ENCODE measurements around the gene AMD1. TPM values are rescaled to one million over a fixed set of nuclear protein-coding genes. Genes with fewer than 3 reads are reported as not detected.
"Not testable (repeated sequence)": the region's sequence is repeated elsewhere in the genome, so short reads cannot be mapped to it uniquely, and the experiment has no call there.

The AMD1 gene
- total RNA-seq, 1 donor from 2014 or later, result 58.2 TPM

DNA sequence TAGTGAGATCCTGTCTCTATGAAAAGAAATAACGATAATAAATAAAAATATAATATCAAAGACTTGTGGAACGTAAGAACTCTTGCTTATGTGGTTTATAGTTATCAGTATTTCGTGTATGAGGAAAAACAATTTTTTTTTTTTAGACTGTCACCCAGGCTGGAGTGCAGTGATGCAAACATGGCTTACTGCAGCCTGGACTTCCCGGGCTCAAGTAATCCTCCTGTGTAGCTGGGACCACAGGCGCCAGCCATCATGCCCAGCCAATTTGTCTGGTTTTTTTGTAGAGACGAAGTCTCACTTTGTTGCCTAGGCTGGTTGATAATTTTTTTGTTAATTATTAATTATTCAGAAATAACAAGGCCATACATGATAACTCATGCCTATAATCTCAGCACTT, 40.8 kb upstream of the AMD1 start:
- Histone ChIP-seq H3K36me3 (no peaks in the 10 kb centered on the region), H3K27me3 (no peaks in the 10 kb centered on the region), H3K4me1 (no peaks in the 10 kb centered on the region), H3K27ac (no peak overlapping the region), H3K9me3 (no peaks in the 10 kb centered on the region), H3K4me3 (no peak overlapping the region)
- intact Hi-C loops (cut with DNase I), result no loop called here
- no peak for DNase-seq (ENCODE audit: extremely low spot score in 2 of 2)
- TF ChIP-seq POLR2A (IDR thresholded peaks at IDR 0.05) (no peak), POLR2AphosphoS5 (IDR thresholded peaks at IDR 0.05; ENCODE audit: insufficient read depth in 1 of 2, low read depth in 1 of 2) (no peak), CTCF (IDR thresholded peaks at IDR 0.05) (no peak)

- H3K4me3 ChIP-seq; intact Hi-C loops (cut with DNase I); H3K4me1 ChIP-seq; H3K27me3 ChIP-seq; DNase-seq (ENCODE audit: extremely low spot score in 2 of 2); H3K27ac ChIP-seq; H3K36me3 ChIP-seq; H3K9me3 ChIP-seq: not testable (repeated sequence)
Observed at GRCh38 chr6:110835751-110836150, 38.8 kb upstream of the AMD1 start.

DNA sequence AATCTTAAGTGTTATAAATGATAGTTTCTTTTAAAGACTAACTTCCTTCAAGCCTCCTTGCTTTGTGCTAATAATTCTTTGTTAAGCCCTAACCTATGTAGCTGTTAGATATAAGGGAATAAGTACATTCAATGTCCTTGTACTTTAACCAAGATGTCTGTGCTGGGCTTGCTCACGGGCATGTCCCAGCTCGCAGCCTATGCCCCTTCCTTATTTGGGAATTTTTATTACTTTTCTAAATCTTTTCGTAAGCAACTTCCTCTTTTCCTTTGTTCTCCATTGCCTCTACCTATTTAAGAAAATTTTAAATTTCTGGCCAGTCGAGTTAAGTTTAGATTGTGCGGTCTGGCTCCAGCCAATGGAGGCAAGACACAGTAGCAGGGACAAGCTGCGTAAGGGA, 33.3 kb upstream of the AMD1 start:
- Histone ChIP-seq H3K27me3 (no peaks in the 10 kb centered on the region), H3K4me3 (no peak overlapping the region), H3K4me1 (no peaks in the 10 kb centered on the region), H3K36me3 (no peaks in the 10 kb centered on the region), H3K9me3 (no peaks in the 10 kb centered on the region), H3K27ac (no peak overlapping the region)
- DNase-seq (ENCODE audit: extremely low spot score in 2 of 2), result no peak
- intact Hi-C loops (cut with DNase I), result no loop called here
- no peak for TF ChIP-seq POLR2AphosphoS5 (IDR thresholded peaks at IDR 0.05; ENCODE audit: insufficient read depth in 1 of 2, low read depth in 1 of 2)
- no peak for TF ChIP-seq POLR2A (IDR thresholded peaks at IDR 0.05)
- TF ChIP-seq CTCF (IDR thresholded peaks at IDR 0.05), result no peak

- no peak overlapping the region for H3K27ac ChIP-seq
- intact Hi-C loops (cut with DNase I), result no loop called here
- no peak for DNase-seq (ENCODE audit: extremely low spot score in 2 of 2)
- TF ChIP-seq POLR2A (IDR thresholded peaks at IDR 0.05) (no peak), POLR2AphosphoS5 (IDR thresholded peaks at IDR 0.05; ENCODE audit: insufficient read depth in 1 of 2, low read depth in 1 of 2) (no peak), CTCF (IDR thresholded peaks at IDR 0.05) (no peak)
- H3K4me3 ChIP-seq, result no peak overlapping the region
- no peaks in the 10 kb centered on the region for H3K36me3 ChIP-seq
- no peaks in the 10 kb centered on the region for H3K4me1 ChIP-seq
- H3K9me3 ChIP-seq, result no peaks in the 10 kb centered on the region
- H3K27me3 ChIP-seq, result no peaks in the 10 kb centered on the region
Observed at GRCh38 chr6:110849781-110850180, 24.8 kb upstream of the AMD1 start.

DNA sequence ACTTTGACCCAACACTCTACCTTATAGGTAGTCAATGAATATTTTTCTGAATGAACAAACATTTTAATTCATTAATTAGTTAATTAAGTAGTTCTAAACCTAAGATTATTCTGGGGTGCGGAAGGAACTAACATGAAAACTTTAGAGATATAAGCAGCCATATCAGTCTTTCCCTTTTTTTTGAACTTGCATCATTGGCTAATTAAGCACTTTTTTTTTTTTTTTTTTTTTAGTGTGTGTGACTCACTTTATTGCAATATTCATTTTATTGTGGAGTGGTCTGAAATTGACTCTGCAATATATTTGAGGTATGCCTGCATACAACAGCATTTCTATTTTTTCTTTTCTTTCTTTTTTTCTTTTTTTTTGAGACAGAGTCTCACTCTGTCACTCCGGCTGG, 21.8 kb upstream of the AMD1 start:
- no peaks in the 10 kb centered on the region for H3K9me3 ChIP-seq
- no peak for DNase-seq (ENCODE audit: extremely low spot score in 2 of 2)
- no peaks in the 10 kb centered on the region for H3K4me1 ChIP-seq
- no peaks in the 10 kb centered on the region for H3K27me3 ChIP-seq
- TF ChIP-seq POLR2A (IDR thresholded peaks at IDR 0.05) (no peak), POLR2AphosphoS5 (IDR thresholded peaks at IDR 0.05; ENCODE audit: insufficient read depth in 1 of 2, low read depth in 1 of 2) (no peak), CTCF (IDR thresholded peaks at IDR 0.05) (no peak)
- H3K4me3 ChIP-seq, result no peak overlapping the region
- H3K27ac ChIP-seq, result no peak overlapping the region
- H3K36me3 ChIP-seq, result no peaks in the 10 kb centered on the region
- intact Hi-C loops (cut with DNase I), result no loop called here
